Measurements from ENCODE around the gene CASP2. TPM values are rescaled to one million over a fixed set of nuclear protein-coding genes. Genes with fewer than 3 reads are reported as not detected.

The CASP2 gene
- total and polyA plus RNA-seq, 2 of the 13 experiments (the other 11 are each of a cell fraction or from before 2014, with no cell fraction given) = 10.2 to 13.7 TPM

GRCh38 chr7:143321242-143321641 lies 33.1 kb downstream of the CASP2 start:
- ChIA-PET CTCF (ENCODE audit: low intra/inter-chr PET ratio, low total read pairs) (interaction anchor here (0.7 kb wide), 1 partner anchor 90 kb away, joined by 3 read pairs; no protein-coding TSS in a partner anchor), POLR2A (no interaction called here)
- WGBS (ENCODE audit: low lambda C conversion rate) = 63% methylated on average over 2 of the region's 10 CpGs
- no TSS peak for BruUV-seq (replicated peaks)
- Histone ChIP-seq H3K27me3 (ENCODE audit: control insufficient read depth in 1 of 2, insufficient read depth in 2 of 2, low read length in 2 of 2) (peaks cover 0 to 7% of the 10 kb centered on the region in 2 experiments; a peak in 2 of 5 replicates), H3K27ac (ENCODE audit: extremely low read length, insufficient read depth, low read length) (no peak overlapping the region), H3K9me3 (ENCODE audit: low read length) (no peaks in the 10 kb centered on the region), H3K9ac (ENCODE audit: insufficient read depth, low read depth, low read length) (no peak overlapping the region), H3K36me3 (replicated peaks in 1 of 2; ENCODE audit: control insufficient read depth in 1 of 2, insufficient read depth in 2 of 2, low read length in 2 of 2) (no peaks in the 10 kb centered on the region), H3K4me3 (replicated peaks in 1 of 3; ENCODE audit: insufficient read depth in 1 of 3, low read depth in 2 of 3, low read length in 3 of 3) (no peak overlapping the region), H2AFZ (ENCODE audit: low read length) (no peak overlapping the region), H4K20me1 (ENCODE audit: insufficient read depth, low read length) (no peaks in the 10 kb centered on the region), H3K79me2 (ENCODE audit: insufficient read depth, low read length) (no peaks in the 10 kb centered on the region), H3K4me1 (ENCODE audit: insufficient read depth, low read length) (peaks cover 31% of the 10 kb centered on the region), H3K4me2 (ENCODE audit: low read depth, low read length) (no peak overlapping the region)
- in situ Hi-C loops (cut with HindIII; ENCODE audit: extremely low pct_ligation_motif_present, low pct_unique_long_range_greater_than_20kb) (loop anchor here (5.0 kb wide), 1 partner anchor 96 kb away; no protein-coding TSS in a partner anchor), intact Hi-C loops (cut with micrococcal nuclease; ENCODE audit: unreplicated experiment) (no loop called here)
- ATAC-seq (no peak), DNase-seq (ENCODE audit: low spot score) (no peak), FAIRE-seq (no peak)
- no peak for TF ChIP-seq YY1 (IDR thresholded peaks at IDR 0.05; ENCODE audit: insufficient read depth, insufficient replicate concordance, low read depth, low read length)
- TF ChIP-seq GTF3A (CRISPR knock-in tag; conservative IDR thresholded peaks at IDR 0.05) = no peak
- TF ChIP-seq ZNF660 (CRISPR knock-in tag; IDR thresholded peaks at IDR 0.05; ENCODE audit: borderline replicate concordance, low read depth) = no peak
- TF ChIP-seq RORA (CRISPR knock-in tag; IDR thresholded peaks at IDR 0.05) = no peak
- TF ChIP-seq HMG20A (CRISPR knock-in tag; IDR thresholded peaks at IDR 0.05; ENCODE audit: borderline replicate concordance) = no peak
- TF ChIP-seq HMG20B (CRISPR knock-in tag; conservative IDR thresholded peaks at IDR 0.05) = no peak
- TF ChIP-seq ZNF570 (CRISPR knock-in tag; IDR thresholded peaks at IDR 0.05; ENCODE audit: borderline replicate concordance) = no peak
- TF ChIP-seq TIGD3 (CRISPR knock-in tag; IDR thresholded peaks at IDR 0.05; ENCODE audit: borderline replicate concordance) = no peak
- TF ChIP-seq GATA4 (IDR thresholded peaks at IDR 0.05; ENCODE audit: borderline replicate concordance, low read depth) = no peak
- TF ChIP-seq PLRG1 (conservative IDR thresholded peaks at IDR 0.05) = no peak
- no peak for TF ChIP-seq HNRNPK (IDR thresholded peaks at IDR 0.05; ENCODE audit: low read depth, low read length, poor library complexity, severe bottlenecking)
- TF ChIP-seq NFE2L1 (CRISPR knock-in tag; IDR thresholded peaks at IDR 0.05; ENCODE audit: borderline replicate concordance) = no peak
- no peak for TF ChIP-seq ZBTB40 (IDR thresholded peaks at IDR 0.05)
- no peak for TF ChIP-seq ZBTB40 (CRISPR knock-in tag; IDR thresholded peaks at IDR 0.05)
